ENCODE data around the gene TMEM178A. TPM values are rescaled to one million over a fixed set of nuclear protein-coding genes. Genes with fewer than 3 reads are reported as not detected.

The TMEM178A gene
- total and polyA plus RNA-seq, 2 of the 8 experiments (the other 6 are each of a cell fraction or from before 2014, with no cell fraction given), result 11.2 to 14.9 TPM

DNA sequence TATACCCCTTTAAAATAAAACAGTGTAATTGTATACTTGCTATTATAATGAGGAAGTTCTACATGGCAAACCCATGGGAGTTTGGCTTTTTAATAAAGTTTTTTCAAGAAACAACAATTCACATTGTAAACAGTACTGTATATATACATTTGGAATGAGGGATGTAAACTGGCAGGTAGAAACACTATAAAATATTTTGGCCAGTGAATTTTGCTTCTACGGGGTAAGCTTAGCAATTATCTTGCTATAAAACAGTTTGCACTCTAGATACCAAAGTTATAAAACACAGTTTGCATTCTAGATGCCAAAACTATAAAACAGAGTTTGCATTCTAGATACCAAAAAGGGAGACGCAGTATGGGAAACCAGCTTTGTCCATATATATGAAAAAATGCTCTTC lies 96.7 kb downstream of the TMEM178A start:
- ChIA-PET CTCF (ENCODE audit: partially characterized antibody) (no interaction called here), POLR2A (ENCODE audit: partially characterized antibody) (interaction anchor here (0.6 kb wide), 1 partner anchor 184 kb away, joined by 3 read pairs; no protein-coding TSS in a partner anchor)
- no peak for TF ChIP-seq SIRT6 (IDR thresholded peaks at IDR 0.05; ENCODE audit: low read length)
- TF ChIP-seq, protein P1, sequence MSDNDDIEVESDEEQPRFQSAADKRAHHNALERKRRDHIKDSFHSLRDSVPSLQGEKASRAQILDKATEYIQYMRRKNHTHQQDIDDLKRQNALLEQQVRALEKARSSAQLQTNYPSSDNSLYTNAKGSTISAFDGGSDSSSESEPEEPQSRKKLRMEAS (IDR thresholded peaks at IDR 0.05), result no peak
- no peak for TF ChIP-seq RAD21 (IDR thresholded peaks at IDR 0.05 in 1 of 2, conservative IDR thresholded peaks at IDR 0.05 in 1 of 2; ENCODE audit: low read depth in 2 of 2, low read length in 2 of 2)
- no peak for TF ChIP-seq RXRA (IDR thresholded peaks at IDR 0.05; ENCODE audit: insufficient read depth, low read depth, low read length)
- TF ChIP-seq KDM4A (IDR thresholded peaks at IDR 0.05; ENCODE audit: low read depth, low read length, severe bottlenecking), result no peak
- TF ChIP-seq CREB1 (IDR thresholded peaks at IDR 0.05), result no peak
- no peak overlapping the region for H3K18ac ChIP-seq (ENCODE audit: extremely low read depth, low read length)
- no peaks in the 10 kb centered on the region for H3K79me2 ChIP-seq (ENCODE audit: control insufficient read depth in 1 of 2, insufficient read depth in 2 of 2, low read length in 2 of 2)
- H4K91ac ChIP-seq (replicated peaks; ENCODE audit: insufficient read length, low read length), result no peak overlapping the region
- no peak overlapping the region for H3K23ac ChIP-seq (ENCODE audit: insufficient read length)
- H3K56ac ChIP-seq (replicated peaks; ENCODE audit: insufficient read length, low read depth, low read length), result no peak overlapping the region
- H3K9me3 ChIP-seq (ENCODE audit: insufficient read depth in 2 of 2, low read depth in 1 of 2, low read length in 1 of 2), result no peaks in the 10 kb centered on the region
- H3K4me1 ChIP-seq (replicated peaks in 1 of 4; ENCODE audit: control insufficient read depth in 3 of 4, insufficient read depth in 4 of 4, low read length in 3 of 4), result no peaks in the 10 kb centered on the region
- H4K8ac ChIP-seq (ENCODE audit: extremely low read depth, insufficient read depth, low read length), result no peak overlapping the region
- H2BK5ac ChIP-seq (ENCODE audit: low read depth, low read length), result no peak overlapping the region
- H4K5ac ChIP-seq (ENCODE audit: insufficient read length, low read depth, low read length), result no peak overlapping the region
- H2AFZ ChIP-seq (ENCODE audit: low read length), result no peak overlapping the region
- no peaks in the 10 kb centered on the region for H3K27me3 ChIP-seq (replicated peaks in 1 of 4; ENCODE audit: control insufficient read depth in 3 of 4, extremely low read depth in 1 of 4, insufficient read depth in 3 of 4, low read length in 3 of 4)
- no peak overlapping the region for H3K14ac ChIP-seq (ENCODE audit: insufficient read length)
- H2BK120ac ChIP-seq (replicated peaks; ENCODE audit: low read depth, low read length), result no peak overlapping the region
- no peak overlapping the region for H3K4me2 ChIP-seq (ENCODE audit: insufficient read depth in 1 of 2, low read depth in 2 of 2, low read length in 2 of 2)
- H2AK5ac ChIP-seq (ENCODE audit: low read depth, low read length), result no peak overlapping the region
- H3K23me2 ChIP-seq (ENCODE audit: low read depth, low read length), result no peaks in the 10 kb centered on the region
- no peak for DNase-seq (ENCODE audit: low read depth in 1 of 2, low spot score in 2 of 2)
- H4K20me1 ChIP-seq (replicated peaks in 1 of 2; ENCODE audit: control insufficient read depth in 1 of 2, insufficient read depth in 2 of 2, low read length in 2 of 2), result peaks cover 1 to 2% of the 10 kb centered on the region in 2 experiments
- no peaks in the 10 kb centered on the region for H3K79me1 ChIP-seq (ENCODE audit: low read depth, low read length)
- 96% methylated on average over 2 of the region's 2 CpGs; no CpG with 5 or more reads in 1 of the 2 experiments for WGBS, 2 experiments (ENCODE audit: extremely low coverage in 1 of 2, insufficient coverage in 1 of 2, insufficient read length in 1 of 2, insufficient replicate concordance in 2 of 2, low coverage in 1 of 2, low lambda C conversion rate in 2 of 2, missing lambda C conversion rate in 1 of 2)
- no peak overlapping the region for H3K4ac ChIP-seq (replicated peaks; ENCODE audit: insufficient read length, low read depth, low read length)
- H3K4me3 ChIP-seq (ENCODE audit: extremely low read depth in 1 of 4, insufficient read depth in 2 of 4, low read depth in 3 of 4, low read length in 4 of 4), result no peak overlapping the region
- FAIRE-seq, result no peak
- no peak overlapping the region for H2BK15ac ChIP-seq (ENCODE audit: low read length)
- no peak overlapping the region for H2BK20ac ChIP-seq (ENCODE audit: low read length)
- H3K9ac ChIP-seq (replicated peaks in 1 of 4; ENCODE audit: extremely low read depth in 1 of 4, low read depth in 3 of 4, low read length in 3 of 4), result no peak overlapping the region
- H2BK12ac ChIP-seq (ENCODE audit: low read depth, low read length), result no peak overlapping the region
- no peak overlapping the region for H3K27ac ChIP-seq (ENCODE audit: low read depth, low read length)
- H3K36me3 ChIP-seq (ENCODE audit: control insufficient read depth in 2 of 4, insufficient read depth in 4 of 4, low read length in 3 of 4), result peaks cover 0 to 59% (median 16%) of the 10 kb centered on the region in 4 experiments

Measured in H1 (cell line).